Keratinocyte (primary cell): ENCODE measurements around the gene RNF169.

Source experiments
- EZH2 ChIP-seq: IDR thresholded peaks from one replicate; pipeline ENCODE4 v1.6.1; 2012; ENCODE audit warnings: inconsistent platforms, mild to moderate bottlenecking, low read length, moderate library complexity
- TF ChIP-seq, protein P1 (sequence below), 3 experiments: IDR thresholded peaks in 1 of 3; conservative IDR thresholded peaks in 1 of 3; optimal IDR thresholded peaks in 1 of 3; 2 replicates in 2 of 3; 3 replicates in 1 of 3; pipeline versions ENCODE3 to v1.5.1; 2011; ENCODE audit warnings: low read length in 3 of 3, mild to moderate bottlenecking in 3 of 3, moderate library complexity in 2 of 3, control low read depth in 1 of 3, inconsistent platforms in 1 of 3; ENCODE audit not compliant: insufficient read depth in 2 of 3; ENCODE audit errors: extremely low read depth in 1 of 3

- TF ChIP-seq, protein P1, sequence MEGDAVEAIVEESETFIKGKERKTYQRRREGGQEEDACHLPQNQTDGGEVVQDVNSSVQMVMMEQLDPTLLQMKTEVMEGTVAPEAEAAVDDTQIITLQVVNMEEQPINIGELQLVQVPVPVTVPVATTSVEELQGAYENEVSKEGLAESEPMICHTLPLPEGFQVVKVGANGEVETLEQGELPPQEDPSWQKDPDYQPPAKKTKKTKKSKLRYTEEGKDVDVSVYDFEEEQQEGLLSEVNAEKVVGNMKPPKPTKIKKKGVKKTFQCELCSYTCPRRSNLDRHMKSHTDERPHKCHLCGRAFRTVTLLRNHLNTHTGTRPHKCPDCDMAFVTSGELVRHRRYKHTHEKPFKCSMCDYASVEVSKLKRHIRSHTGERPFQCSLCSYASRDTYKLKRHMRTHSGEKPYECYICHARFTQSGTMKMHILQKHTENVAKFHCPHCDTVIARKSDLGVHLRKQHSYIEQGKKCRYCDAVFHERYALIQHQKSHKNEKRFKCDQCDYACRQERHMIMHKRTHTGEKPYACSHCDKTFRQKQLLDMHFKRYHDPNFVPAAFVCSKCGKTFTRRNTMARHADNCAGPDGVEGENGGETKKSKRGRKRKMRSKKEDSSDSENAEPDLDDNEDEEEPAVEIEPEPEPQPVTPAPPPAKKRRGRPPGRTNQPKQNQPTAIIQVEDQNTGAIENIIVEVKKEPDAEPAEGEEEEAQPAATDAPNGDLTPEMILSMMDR (optimal IDR thresholded peaks at IDR 0.05 in 1 of 3, IDR thresholded peaks at IDR 0.05 in 1 of 3, conservative IDR thresholded peaks at IDR 0.05 in 1 of 3; ENCODE audit: extremely low read depth in 1 of 3, insufficient read depth in 2 of 3, low read length in 3 of 3): no peak
- no peak for TF ChIP-seq EZH2
Measured at GRCh38 chr11:74751303-74751702, 2.7 kb downstream of the RNF169 start.
